Erythroblast (primary cell): ENCODE measurements around the gene PPARGC1A.

Experiments
- GATA1 ChIP-seq: IDR thresholded peaks from 2 replicates; pipeline ENCODE4 v1.6.1; 2011; ENCODE audit warnings: low read depth, mild to moderate bottlenecking, control low read depth, low read length, moderate library complexity
- POLR2A ChIP-seq: IDR thresholded peaks from 2 replicates; pipeline ENCODE4 v1.6.1; 2011; ENCODE audit warnings: mild to moderate bottlenecking, low read length

DNA sequence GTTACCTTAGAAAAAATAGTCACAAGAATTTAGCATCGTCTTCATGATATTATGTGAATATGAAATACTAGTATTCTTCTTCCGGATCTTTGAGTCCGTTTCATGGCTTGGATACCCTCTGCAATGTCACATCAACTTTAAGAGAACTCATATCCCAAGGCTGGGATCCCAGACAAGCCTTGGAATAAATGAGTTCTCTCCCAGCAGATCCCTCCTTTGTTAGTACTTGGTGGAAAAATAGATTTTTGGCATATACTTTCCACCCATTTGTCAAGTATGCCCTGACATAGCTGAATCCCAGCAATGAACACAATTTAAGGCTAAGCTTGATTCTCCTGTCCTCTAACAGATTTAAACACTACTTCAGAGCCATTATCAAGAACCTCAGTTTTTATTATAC lies 144.5 kb downstream of the PPARGC1A start:
- TF ChIP-seq POLR2A (no peak), GATA1 (no peak)
